Body of pancreas (tissue), 4 donors: ENCODE results near the gene KNSTRN. TPM values are rescaled to one million over a fixed set of nuclear protein-coding genes. Genes with fewer than 3 reads are reported as not detected.

ENCODE experiments used
- ATAC-seq: fragments of 150-250 bp; one replicate; pipeline ENCODE4 v1.9.1; 2016
- DNase-seq, 4 donors: peaks; one replicate each; pipeline ENCODE4 v3.0.0-alpha.2; 2019
- H3K27ac ChIP-seq, 4 donors: fragments of 200-600 bp; sonication (generic); 1 replicate in 3 of 4; 2 replicates in 1 of 4; pipeline versions ENCODE4 v1.5.1 to v1.6.1; 2016 to 2019; ENCODE audit warnings: mild to moderate bottlenecking in 1 of 4, mixed read lengths in 1 of 4, moderate library complexity in 1 of 4
- H3K27me3 ChIP-seq, 2 donors: fragments of 200-600 bp; sonication (generic); one replicate each; pipeline ENCODE4 v1.6.0; 2016; ENCODE audit warnings: mild to moderate bottlenecking in 1 of 2
- H3K36me3 ChIP-seq, 2 donors: fragments of 200-600 bp; sonication (generic); replicated peaks in 1 of 2; 2 replicates each; pipeline ENCODE4 v1.5.1; 2016; ENCODE audit warnings: low read depth in 2 of 2; ENCODE audit not compliant: insufficient read depth in 1 of 2
- H3K4me1 ChIP-seq: fragments of 200-600 bp; sonication (generic); one replicate; pipeline ENCODE4 v1.6.0; 2016
- H3K4me3 ChIP-seq, 2 donors: fragments of 200-600 bp; sonication (generic); 1 replicate in 1 of 2; 2 replicates in 1 of 2; pipeline ENCODE4 v1.5.1; 2016 to 2019
- H3K9me3 ChIP-seq, 3 donors: fragments of 200-600 bp; sonication (generic); 1 replicate in 2 of 3; 2 replicates in 1 of 3; pipeline ENCODE4 v1.5.1; 2016
- POLR2A ChIP-seq, 3 donors: fragments of 450-650 bp; IDR thresholded peaks; one replicate each; pipeline ENCODE4 v1.6.1; 2016; ENCODE audit warnings: antibody characterized with exemption in 3 of 3, mild to moderate bottlenecking in 2 of 3
- WGBS, 2 donors: methylation state at CpG; one replicate each; pipeline ENCODE4 v1.1.5; 2017; 5-methylcytosine and 5-hydroxymethylcytosine counted together
- intact Hi-C: fragments of 100-400 bp; cut with DNase I; formaldehyde crosslinking; loops from one replicate; pipeline ENCODE4 v1.15.1; 2023
- total RNA-seq, 2 donors: library from RNA; depleted of rRNA; stranded (reverse); fragments of >200 nt; gene quantifications; one replicate each; pipeline ENCODE4 v1.1.0, GENCODE V29; 2016
- TF ChIP-seq, protein P1 (sequence below), 7 experiments: fragments of 450-650 bp in 4 of 7; fragments of 200-600 bp in 3 of 7; sonication (generic) in 3 of 7; IDR thresholded peaks; one replicate each; pipeline ENCODE4 v1.5.1; 2016 to 2019; ENCODE audit warnings: antibody characterized with exemption in 7 of 7

KNSTRN gene
- total RNA-seq, 2 donors from 2014 or later: 3.3 to 5.7 TPM

DNA sequence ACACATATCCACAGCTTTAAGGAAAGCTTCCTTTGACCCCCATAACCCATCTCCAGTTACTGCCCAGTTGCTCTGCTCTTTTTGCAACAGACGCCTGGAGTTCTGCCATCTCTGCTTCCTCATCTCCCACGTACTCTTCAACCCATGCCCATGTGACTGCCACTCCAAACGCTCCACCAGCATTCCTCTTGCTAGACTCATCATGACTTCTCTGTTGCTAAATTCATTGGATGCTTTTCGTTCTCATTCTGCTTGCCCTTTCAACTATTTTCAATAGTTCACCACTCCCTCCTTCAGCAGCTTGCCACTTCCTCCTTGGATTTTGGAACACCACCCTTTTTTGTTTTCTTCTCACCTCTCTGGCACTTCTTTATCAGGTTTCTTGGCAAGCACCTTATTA, 2.7 kb upstream of the KNSTRN start:
- WGBS, 2 donors: 39 to 42% methylated on average over 4 of the region's 4 CpGs
- Histone ChIP-seq H3K4me1 (peaks cover 17% of the 10 kb centered on the region), H3K27me3 (no peaks in the 10 kb centered on the region), H3K9me3 (no peaks in the 10 kb centered on the region), H3K4me3 (no peak overlapping the region), H3K27ac (no peak overlapping the region), H3K36me3 (no peaks in the 10 kb centered on the region)
- intact Hi-C loops: no loop called here
- DNase-seq (peak; percentile 29 to 71 (median 44)), ATAC-seq (no peak)
- TF ChIP-seq, protein P1, sequence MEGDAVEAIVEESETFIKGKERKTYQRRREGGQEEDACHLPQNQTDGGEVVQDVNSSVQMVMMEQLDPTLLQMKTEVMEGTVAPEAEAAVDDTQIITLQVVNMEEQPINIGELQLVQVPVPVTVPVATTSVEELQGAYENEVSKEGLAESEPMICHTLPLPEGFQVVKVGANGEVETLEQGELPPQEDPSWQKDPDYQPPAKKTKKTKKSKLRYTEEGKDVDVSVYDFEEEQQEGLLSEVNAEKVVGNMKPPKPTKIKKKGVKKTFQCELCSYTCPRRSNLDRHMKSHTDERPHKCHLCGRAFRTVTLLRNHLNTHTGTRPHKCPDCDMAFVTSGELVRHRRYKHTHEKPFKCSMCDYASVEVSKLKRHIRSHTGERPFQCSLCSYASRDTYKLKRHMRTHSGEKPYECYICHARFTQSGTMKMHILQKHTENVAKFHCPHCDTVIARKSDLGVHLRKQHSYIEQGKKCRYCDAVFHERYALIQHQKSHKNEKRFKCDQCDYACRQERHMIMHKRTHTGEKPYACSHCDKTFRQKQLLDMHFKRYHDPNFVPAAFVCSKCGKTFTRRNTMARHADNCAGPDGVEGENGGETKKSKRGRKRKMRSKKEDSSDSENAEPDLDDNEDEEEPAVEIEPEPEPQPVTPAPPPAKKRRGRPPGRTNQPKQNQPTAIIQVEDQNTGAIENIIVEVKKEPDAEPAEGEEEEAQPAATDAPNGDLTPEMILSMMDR (IDR thresholded peaks at IDR 0.05): no peak
- no peak for TF ChIP-seq POLR2A (IDR thresholded peaks at IDR 0.05)

DNA sequence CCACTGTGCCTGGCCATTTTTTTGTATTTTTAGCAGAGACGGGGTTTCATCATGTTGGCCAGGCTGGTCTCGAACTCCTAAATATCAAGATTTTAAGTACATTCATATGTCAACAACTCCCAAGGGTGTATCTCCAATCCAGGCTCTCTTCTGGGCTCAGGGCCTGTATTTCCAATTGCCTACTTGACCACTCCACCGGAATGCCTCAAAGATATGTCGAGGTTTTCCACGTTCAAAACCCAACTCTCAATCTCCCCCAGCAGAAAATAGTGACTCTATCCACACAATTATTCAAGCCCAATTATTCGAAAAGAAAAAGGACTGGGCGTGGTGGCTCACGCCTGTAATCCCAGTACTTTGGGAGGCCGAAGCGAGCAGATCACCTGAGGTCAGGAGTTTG, 1.9 kb upstream of the KNSTRN start:
- Histone ChIP-seq H3K4me3 (no peak overlapping the region), H3K4me1 (peaks cover 17% of the 10 kb centered on the region), H3K9me3 (no peaks in the 10 kb centered on the region), H3K36me3 (no peaks in the 10 kb centered on the region), H3K27ac (no peak overlapping the region), H3K27me3 (no peaks in the 10 kb centered on the region)
- TF ChIP-seq, protein P1 (IDR thresholded peaks at IDR 0.05): no peak
- no peak for TF ChIP-seq POLR2A (IDR thresholded peaks at IDR 0.05)
- 93 to 95% methylated on average over 10 of the region's 10 CpGs for WGBS, 2 donors
- DNase-seq (no peak), ATAC-seq (no peak)
- intact Hi-C loops: no loop called here

DNA sequence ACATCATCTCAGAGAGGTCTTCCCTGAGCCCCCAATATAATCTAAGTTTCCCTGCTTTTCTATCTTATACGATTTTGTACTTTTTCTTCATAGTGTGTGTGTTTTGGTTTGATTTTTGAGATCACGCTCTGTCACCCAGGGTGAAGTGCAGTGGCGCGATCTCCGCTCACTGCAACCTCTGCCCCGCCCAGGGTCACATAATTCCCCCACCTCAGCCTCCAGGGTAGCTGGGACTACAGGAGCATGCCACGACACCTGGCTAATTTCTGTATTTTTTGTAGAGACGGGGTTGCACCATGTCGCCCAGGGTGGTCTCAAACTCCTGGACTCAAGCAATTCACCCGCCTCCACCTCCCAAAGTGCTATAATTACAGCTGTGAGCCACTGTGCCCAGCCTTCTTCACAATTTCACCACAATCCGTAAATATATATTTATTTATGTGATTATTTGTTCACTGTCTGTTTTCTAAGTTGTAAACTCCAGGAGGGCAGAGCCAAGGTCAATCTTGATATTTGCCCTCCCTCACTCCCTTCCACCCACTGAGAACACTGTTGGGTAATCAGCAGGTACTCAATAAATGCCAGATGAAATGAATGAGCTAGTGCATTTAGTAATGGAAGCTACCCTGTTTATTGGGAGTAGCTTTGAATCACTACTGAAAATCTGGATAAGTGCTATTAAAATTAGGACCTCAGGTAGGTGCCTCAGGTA, 547 bp upstream of the KNSTRN start:
- Histone ChIP-seq H3K4me3 (no peak overlapping the region), H3K27me3 (no peaks in the 10 kb centered on the region), H3K36me3 (peaks cover 0 to 2% of the 10 kb centered on the region in 2 donors), H3K9me3 (no peaks in the 10 kb centered on the region), H3K4me1 (peaks cover 17% of the 10 kb centered on the region), H3K27ac (no peak overlapping the region)
- ATAC-seq: no peak
- 81 to 82% methylated on average over 11 of the region's 11 CpGs for WGBS, 2 donors
- intact Hi-C loops: no loop called here
- no peak for DNase-seq
- no peak for TF ChIP-seq POLR2A (IDR thresholded peaks at IDR 0.05)
- TF ChIP-seq, protein P1 (IDR thresholded peaks at IDR 0.05): no peak

DNA sequence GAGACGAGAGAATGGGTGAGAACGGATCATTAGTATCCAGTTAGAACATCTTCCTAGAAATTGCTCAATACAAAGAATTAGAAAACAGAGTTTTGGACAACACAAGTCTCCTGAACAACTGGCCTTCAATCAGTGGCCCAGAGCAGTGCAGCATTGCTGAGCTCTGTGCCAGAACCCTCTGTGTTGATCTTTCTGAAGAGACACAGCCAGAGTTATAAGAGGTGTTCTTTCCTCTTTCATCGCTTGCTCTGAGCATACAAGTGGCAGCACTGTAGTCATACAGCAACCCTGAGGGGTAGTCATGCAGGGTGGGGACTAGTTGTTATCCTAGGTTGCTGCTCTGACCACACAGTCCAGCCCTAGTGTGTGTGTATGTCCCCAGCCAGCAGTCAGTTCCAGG, 4.0 kb downstream of the KNSTRN start:
- intact Hi-C loops: no loop called here
- no peak overlapping the region for H3K27ac ChIP-seq

More for the DNA sequence above, 4.0 kb downstream of the KNSTRN start:
- TF ChIP-seq POLR2A (IDR thresholded peaks at IDR 0.05): no peak
- TF ChIP-seq, protein P1 (IDR thresholded peaks at IDR 0.05): no peak
- H3K4me1 ChIP-seq: peaks cover 24% of the 10 kb centered on the region
- WGBS, 2 donors: 89 to 96% methylated on average over 3 of the region's 3 CpGs
- ATAC-seq (no peak), DNase-seq (no peak)
- H3K9me3 ChIP-seq: no peaks in the 10 kb centered on the region
- no peak overlapping the region for H3K4me3 ChIP-seq
- no peaks in the 10 kb centered on the region for H3K27me3 ChIP-seq
- peaks cover 0 to 2% of the 10 kb centered on the region in 2 donors for H3K36me3 ChIP-seq
